Hepatocyte (in vitro differentiated cells): Measurements from ENCODE around the gene MXD4.
"Not testable (repeated sequence)": the region's sequence is repeated elsewhere in the genome, so short reads cannot be mapped to it uniquely, and the experiment has no call there.

Experiments used
- CTCF ChIP-seq: fragments of 200-600 bp; sonication (generic); IDR thresholded peaks from 2 replicates; pipeline ENCODE4 v1.5.1; 2016; ENCODE audit warnings: antibody characterized with exemption, mild to moderate bottlenecking; ENCODE audit not compliant: poor library complexity
- EZH2phosphoT487 ChIP-seq: fragments of 200-600 bp; sonication (generic); IDR thresholded peaks from one replicate; pipeline ENCODE4 v1.6.1; 2018; ENCODE audit warnings: antibody characterized with exemption, mild to moderate bottlenecking, low read depth, moderate library complexity; ENCODE audit not compliant: unreplicated experiment, severe bottlenecking

DNA sequence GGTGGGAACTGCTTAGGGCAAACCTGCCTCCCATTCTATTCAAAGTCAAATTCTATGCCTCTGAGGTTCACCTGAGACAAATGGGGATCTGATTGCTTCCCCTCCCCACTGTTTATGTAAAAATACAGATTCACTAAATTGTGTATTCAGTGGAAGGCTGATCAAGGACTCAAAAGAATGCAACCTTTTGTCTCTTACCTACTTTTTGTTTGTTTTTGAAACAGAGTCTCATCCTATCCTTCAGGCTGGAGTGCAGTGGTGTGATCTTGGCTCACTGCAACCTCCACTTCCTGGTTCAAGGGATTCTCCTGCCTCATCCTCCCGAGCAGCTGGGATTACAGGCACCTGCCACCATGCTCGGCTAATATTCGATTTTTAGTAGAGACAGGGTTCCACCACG is 40.5 kb downstream of the MXD4 start:
- TF ChIP-seq CTCF, EZH2phosphoT487: not testable (repeated sequence)
